Gastroesophageal sphincter (tissue), 3 donors: ENCODE results near the gene RPL41.

Source experiments
- CTCF ChIP-seq, 4 experiments: fragments of 200-600 bp in 2 of 4; fragments of 450-650 bp in 2 of 4; sonication (generic) in 1 of 4; IDR thresholded peaks; one replicate each; pipeline ENCODE4 v1.5.1; 2017 to 2019; ENCODE audit warnings: antibody characterized with exemption in 4 of 4, mild to moderate bottlenecking in 2 of 4, moderate library complexity in 2 of 4
- EP300 ChIP-seq: sonication (generic); formaldehyde crosslinking; IDR thresholded peaks from one replicate; pipeline ENCODE4 v1.6.1; 2017; ENCODE audit warnings: antibody characterized with exemption, mild to moderate bottlenecking
- POLR2AphosphoS5 ChIP-seq: sonication (generic); formaldehyde crosslinking; IDR thresholded peaks from one replicate; pipeline ENCODE4 v1.6.1; 2017; ENCODE audit warnings: antibody characterized with exemption

GRCh38 chr12:56146492-56147460 is 30.3 kb downstream of the RPL41 start:
- TF ChIP-seq POLR2AphosphoS5, result peak; percentile 36
- no peak for TF ChIP-seq CTCF (IDR thresholded peaks at IDR 0.05)
- no peak for TF ChIP-seq EP300
